ENCODE measurements around the gene ROPN1L. TPM values are rescaled to one million over a fixed set of nuclear protein-coding genes. Genes with fewer than 3 reads are reported as not detected.
A peak's percentile ranks its signal among the peaks of the same experiment; 100 is the strongest.

Gene ROPN1L
- total RNA-seq, 1 donor from 2014 or later = 1.9 TPM

DNA sequence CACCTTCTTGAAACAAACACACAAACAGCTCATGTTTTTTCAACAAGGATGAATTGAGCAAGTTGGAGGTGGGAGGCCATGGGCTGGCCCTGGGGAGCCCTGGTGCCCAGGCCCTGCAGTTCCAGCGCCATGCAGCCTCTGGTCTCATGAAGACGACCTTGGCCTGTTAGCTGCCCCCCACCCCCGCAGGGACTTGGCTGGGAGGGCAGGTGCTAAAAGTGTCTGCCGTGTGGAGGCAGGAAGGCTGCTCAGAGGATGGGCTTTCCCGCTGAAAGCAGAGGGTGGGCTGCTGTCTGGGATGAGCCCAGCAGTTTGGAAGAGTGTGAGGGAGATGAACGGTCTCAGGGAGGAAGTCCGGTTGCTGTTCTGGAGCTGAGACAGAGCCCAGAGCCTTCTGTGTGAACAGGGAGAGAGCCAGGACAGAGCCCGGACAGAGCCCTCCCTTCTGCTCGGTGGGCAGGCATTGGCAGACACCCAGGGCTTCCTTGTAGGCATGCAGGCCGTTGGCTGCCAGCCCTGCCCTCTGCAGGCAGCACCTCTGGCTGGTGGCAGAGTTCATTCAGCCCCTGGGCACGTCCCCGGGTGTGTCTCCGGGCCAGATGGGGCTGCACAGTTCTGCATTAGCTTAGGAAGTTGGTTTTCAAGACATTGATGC lies 18.7 kb downstream of the ROPN1L start:
- ATAC-seq = peak; percentile 38
- Histone ChIP-seq H3K27ac (no peak overlapping the region), H3K36me3 (no peaks in the 10 kb centered on the region), H3K4me3 (no peak overlapping the region), H3K27me3 (no peaks in the 10 kb centered on the region), H3K9me3 (no peaks in the 10 kb centered on the region), H3K4me1 (peaks cover 13% of the 10 kb centered on the region)
- intact Hi-C loops (cut with DNase I) = no loop called here
- TF ChIP-seq, protein P1, sequence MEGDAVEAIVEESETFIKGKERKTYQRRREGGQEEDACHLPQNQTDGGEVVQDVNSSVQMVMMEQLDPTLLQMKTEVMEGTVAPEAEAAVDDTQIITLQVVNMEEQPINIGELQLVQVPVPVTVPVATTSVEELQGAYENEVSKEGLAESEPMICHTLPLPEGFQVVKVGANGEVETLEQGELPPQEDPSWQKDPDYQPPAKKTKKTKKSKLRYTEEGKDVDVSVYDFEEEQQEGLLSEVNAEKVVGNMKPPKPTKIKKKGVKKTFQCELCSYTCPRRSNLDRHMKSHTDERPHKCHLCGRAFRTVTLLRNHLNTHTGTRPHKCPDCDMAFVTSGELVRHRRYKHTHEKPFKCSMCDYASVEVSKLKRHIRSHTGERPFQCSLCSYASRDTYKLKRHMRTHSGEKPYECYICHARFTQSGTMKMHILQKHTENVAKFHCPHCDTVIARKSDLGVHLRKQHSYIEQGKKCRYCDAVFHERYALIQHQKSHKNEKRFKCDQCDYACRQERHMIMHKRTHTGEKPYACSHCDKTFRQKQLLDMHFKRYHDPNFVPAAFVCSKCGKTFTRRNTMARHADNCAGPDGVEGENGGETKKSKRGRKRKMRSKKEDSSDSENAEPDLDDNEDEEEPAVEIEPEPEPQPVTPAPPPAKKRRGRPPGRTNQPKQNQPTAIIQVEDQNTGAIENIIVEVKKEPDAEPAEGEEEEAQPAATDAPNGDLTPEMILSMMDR (IDR thresholded peaks at IDR 0.05) = no peak
- DNase-seq = no peak

DNA sequence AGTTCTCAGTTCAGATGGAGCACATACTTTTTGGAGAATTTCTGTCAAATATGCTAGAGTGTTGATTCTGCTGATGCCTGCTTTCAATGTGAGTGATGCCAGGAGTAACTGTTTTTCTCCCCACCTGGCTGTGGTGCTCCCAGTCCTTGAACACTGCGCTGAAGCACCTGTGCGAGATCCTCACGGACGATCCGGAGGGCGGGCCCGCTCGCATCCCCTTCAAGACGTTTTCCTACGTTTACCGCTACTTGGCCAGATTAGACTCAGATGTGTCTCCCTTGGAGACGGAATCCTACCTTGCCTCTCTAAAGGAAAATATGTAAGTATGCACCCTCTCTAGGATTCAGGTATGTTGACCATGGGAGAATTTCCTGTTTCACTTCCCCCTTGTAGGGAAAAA lies 19.4 kb downstream of the ROPN1L start:
- intact Hi-C loops (cut with DNase I) = no loop called here
- H3K27me3 ChIP-seq = no peaks in the 10 kb centered on the region
- no peaks in the 10 kb centered on the region for H3K36me3 ChIP-seq
- DNase-seq (no peak), ATAC-seq (no peak)
- H3K9me3 ChIP-seq = no peaks in the 10 kb centered on the region
- H3K4me3 ChIP-seq = no peak overlapping the region
- no peak overlapping the region for H3K27ac ChIP-seq
- peaks cover 13% of the 10 kb centered on the region for H3K4me1 ChIP-seq
- TF ChIP-seq, protein P1 (IDR thresholded peaks at IDR 0.05) = no peak

DNA sequence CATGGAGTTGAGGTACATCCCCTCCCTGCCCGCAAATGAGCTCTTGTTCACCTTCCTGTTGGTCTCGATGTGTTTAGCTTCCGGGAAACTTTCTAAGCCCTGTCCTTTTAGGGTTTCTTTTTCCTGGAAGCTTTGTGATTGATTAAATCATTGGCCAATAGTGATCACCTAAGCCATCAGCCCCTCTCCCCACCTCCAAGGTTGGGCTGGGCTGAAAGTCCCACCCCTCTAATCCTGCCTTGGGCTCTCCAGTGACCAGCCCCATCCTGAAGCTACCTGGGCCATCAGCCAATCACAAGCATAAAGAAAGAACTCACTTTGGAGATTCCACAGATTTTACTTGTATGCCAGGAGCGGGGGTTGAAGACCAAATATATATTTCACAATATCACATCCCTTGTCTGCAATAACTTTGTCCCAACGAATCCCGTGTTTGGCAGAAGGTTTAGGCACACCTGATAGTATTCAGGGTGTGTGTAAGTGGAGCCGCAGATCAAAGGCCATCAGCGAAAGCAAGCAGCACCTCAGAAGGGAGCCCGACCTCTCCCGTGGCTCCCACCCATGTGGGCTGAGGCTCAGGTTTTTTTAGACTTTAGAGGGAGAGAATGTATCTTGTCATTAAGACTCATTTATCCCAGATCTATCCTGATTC lies 20.4 kb downstream of the ROPN1L start:
- DNase-seq (no peak), ATAC-seq (no peak)
- intact Hi-C loops (cut with DNase I) = no loop called here
- TF ChIP-seq, protein P1 (IDR thresholded peaks at IDR 0.05) = no peak
- no peaks in the 10 kb centered on the region for H3K27me3 ChIP-seq
- no peak overlapping the region for H3K4me3 ChIP-seq
- peaks cover 7% of the 10 kb centered on the region for H3K4me1 ChIP-seq
- H3K9me3 ChIP-seq = no peaks in the 10 kb centered on the region
- H3K36me3 ChIP-seq = no peaks in the 10 kb centered on the region
- H3K27ac ChIP-seq = no peak overlapping the region

DNA sequence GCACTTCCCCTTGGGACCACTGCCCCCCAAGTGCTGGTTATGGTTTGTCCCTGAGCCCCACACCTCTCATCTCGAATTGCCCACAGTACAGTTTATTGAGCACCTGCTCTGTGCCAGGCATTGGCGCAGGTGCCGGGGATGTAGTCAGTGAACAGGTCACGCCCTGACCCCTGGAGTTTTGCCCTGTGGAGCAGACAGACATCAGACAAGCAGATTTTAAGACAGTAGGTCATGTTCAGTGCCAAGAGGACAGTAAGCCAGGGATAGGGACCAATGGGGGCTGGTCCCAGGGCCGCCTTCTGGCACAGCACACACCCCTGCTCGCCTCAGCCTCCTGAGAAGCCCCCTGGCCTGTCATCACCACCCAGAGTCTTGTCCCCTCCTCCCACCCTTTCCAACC lies 21.9 kb downstream of the ROPN1L start:
- Histone ChIP-seq H3K9me3 (no peaks in the 10 kb centered on the region), H3K27ac (no peak overlapping the region), H3K4me3 (no peak overlapping the region), H3K27me3 (no peaks in the 10 kb centered on the region), H3K36me3 (no peaks in the 10 kb centered on the region), H3K4me1 (peaks cover 6% of the 10 kb centered on the region)
- no peak for DNase-seq
- intact Hi-C loops (cut with DNase I) = no loop called here
- no peak for ATAC-seq
- TF ChIP-seq, protein P1 (IDR thresholded peaks at IDR 0.05) = no peak

DNA sequence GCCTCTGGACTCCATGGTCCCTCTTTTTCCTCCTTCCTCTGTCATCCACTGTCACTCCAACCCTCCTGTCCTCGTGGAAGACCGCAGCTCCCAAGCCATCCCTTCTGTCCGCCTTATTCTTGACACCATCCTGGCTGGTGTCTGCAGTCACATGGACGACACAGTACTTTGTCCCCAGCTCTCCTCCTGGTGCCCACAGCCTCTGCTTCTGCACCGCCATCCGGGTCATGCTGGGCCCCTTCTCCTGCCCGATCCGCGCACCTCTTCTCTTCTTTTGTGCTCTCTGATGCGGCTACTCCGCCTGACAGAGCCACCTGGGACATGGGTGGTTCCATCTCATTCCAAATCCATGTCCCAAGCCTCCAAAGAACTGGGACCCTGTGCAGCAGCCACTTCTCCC lies 22.5 kb downstream of the ROPN1L start:
- H3K36me3 ChIP-seq = no peaks in the 10 kb centered on the region
- H3K27ac ChIP-seq = no peak overlapping the region
- H3K4me3 ChIP-seq = no peak overlapping the region
- intact Hi-C loops (cut with DNase I) = no loop called here
- H3K4me1 ChIP-seq = peaks cover 6% of the 10 kb centered on the region
- TF ChIP-seq, protein P1 (IDR thresholded peaks at IDR 0.05) = no peak
- H3K27me3 ChIP-seq = no peaks in the 10 kb centered on the region
- H3K9me3 ChIP-seq = no peaks in the 10 kb centered on the region
- no peak for ATAC-seq
- DNase-seq = no peak

Measured in upper lobe of right lung (tissue), 1 donor.